DMS79 (cell line): ENCODE data around the gene LCNL1.

Experiments used
- DNase-seq: peaks from one replicate; lab custom pipeline; 2025; lab: John Stamatoyannopoulos, UW

Gene LCNL1

DNA sequence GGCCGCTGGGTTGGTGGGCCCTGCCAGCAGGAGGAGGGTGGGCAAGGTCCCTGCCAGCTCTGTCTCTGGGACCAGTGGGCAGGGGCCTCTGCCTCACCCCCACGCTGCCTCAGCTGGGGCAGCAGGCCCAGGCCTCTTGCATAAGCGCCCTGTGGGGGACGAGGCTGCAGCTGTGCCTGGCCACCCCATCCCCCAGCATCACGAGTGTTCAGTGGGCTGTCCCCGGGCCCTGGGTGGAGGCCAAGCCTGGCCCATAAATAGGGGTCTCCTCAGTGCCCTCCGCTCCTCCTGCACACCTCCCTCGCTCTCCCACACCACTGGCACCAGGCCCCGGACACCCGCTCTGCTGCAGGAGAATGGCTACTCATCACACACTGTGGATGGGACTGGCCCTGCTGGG lies 5.6 kb upstream of the LCNL1 start, which contains the start of gene PTGDS:
Gene PTGDS, plus strand, starts transcription at position 282 of the 400 bp plus-strand sequence. Its CDS starts 75 bp downstream, at position 357.
- DNase-seq = no peak

- DNase-seq = no peak
Measured at GRCh38 chr9:136977649-136978072, 5.1 kb upstream of the LCNL1 start.

DNA sequence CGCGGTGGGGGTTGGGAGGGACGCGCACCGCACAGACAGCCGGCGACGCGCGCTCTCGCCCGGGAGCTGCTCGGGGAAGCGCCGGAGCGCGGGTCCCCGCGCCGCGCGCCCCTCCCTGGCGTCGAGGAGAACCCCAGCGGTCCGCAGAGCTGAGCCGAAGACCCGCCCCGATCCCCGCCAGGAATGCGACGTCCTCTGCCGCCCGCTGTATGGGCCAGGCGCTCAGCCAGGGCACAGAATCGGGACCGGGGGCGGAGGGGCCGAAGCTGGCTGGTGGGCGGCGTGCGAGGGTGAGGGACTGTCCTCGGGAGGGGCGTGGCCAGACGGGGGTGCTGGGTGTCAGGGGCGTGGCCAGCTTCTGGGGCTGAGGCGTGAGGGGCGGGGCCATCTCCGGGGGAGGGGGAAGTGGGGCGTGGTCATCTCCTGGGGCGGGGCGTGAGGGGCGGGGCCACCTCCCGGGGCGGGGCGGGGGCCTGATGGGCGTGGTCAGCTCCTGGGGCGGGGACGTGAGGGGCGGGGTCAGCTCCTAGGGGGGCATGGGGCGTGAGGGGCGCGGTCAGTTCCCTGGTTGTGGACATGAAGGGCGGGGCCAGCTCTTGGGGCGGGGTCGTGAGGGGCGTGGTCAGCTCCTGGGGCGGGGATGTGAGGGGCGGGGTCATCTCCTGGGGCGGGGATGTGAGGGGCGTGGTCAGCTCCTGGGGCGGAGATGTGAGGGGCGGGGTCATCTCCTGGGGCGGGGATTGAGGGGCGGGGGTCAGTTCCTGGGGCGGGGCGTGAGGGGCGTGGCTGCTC lies 4.5 kb upstream of the LCNL1 start:
- DNase-seq = no peak

GRCh38 chr9:136978865-136979544 lies 3.8 kb upstream of the LCNL1 start:
- no peak for DNase-seq

GRCh38 chr9:136979769-136980587 lies 2.8 kb upstream of the LCNL1 start:
- no peak for DNase-seq

- DNase-seq = no peak
Measured at GRCh38 chr9:136980669-136981478, 1.9 kb upstream of the LCNL1 start.

DNA sequence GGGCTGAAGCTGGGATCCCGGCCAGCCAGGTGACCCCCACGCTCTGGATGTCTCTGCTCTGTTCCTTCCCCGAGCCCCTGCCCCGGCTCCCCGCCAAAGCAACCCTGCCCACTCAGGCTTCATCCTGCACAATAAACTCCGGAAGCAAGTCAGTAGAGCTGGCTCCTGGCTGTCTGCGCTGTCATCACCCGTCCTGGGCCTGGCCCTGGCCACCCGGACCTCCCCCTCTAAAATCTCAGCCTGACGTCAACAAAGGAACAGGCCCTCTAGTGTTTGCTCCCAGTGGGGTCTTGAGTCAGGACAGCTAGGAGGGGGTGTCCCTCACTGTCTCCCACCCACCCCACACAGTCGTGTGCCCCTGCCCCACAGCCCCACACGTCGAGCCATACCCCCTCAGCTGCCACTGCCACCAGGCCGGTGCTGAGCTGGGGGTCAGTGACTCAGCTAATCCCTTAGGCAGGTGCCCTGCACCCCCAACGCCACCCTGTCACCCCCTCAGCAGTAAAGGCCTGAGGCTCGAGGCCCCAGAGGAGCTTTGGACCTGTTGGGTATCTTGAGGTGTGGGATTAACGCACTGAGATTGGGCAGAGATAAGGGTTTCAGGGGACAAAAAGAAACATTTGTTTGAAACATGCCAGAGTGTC lies 1.1 kb upstream of the LCNL1 start:
- no peak for DNase-seq

- DNase-seq = no peak
Measured at GRCh38 chr9:136983167-136983566, 374 bp downstream of the LCNL1 start.

DNA sequence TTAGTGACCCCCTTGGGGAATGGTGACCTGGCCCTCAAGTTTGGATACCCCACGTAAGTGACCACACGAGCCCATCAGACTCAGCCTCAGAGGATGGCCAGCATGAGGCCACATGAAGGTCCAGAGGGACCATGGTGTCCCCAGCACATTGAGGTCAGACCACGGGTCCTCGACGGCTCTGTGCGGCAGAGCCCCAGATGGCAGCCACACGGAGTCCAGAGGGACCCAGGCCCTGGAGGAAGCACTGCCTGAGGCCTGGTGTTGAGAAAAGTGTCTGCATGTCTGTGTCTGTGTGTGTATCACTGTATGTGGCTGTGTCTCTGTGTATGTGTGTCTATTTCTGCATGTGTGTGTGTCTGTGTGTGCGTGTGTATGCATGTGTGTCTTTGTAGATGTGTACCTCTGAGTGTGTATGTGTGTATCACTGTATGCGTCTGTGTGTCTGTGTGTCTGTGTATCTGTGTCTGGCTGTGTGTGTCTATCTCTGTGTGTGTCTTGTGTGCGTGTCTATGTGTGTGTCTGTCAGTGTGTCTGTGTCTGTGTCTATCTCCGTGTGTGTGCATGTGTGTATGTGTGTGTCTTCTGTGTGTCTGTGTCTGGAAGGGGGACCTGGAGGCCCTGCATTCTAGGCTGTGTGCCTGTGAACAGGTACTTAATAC lies 992 bp downstream of the LCNL1 start:
- no peak for DNase-seq

DNA sequence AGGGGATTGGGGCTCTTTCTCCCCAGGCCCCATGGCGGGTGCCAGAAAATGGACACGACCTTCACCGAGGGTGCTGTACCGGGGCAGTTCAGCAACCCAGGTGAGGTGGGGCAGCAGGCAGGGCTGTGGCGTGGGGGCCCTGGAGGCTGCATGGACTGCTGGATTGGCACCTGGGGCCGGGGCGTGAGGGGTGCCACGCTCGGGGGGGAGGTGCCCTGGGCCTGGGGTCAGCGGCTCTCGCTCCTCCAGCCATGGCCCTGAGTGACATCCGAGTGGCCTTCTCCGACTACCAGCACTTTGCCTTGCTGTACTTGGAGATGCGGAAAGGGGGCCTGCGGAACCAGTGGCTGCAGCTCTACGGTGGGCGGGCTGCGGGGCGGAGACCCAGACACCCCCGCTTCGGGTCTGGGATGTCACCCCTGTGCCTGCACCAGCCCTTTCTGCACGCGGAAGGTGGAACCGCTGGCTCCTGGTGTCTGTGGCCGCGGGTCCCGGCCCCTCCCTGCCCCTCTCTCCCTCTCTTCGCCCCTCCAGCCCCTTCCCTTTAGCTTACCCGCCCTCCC lies 1.8 kb downstream of the LCNL1 start:
- DNase-seq = no peak

DNA sequence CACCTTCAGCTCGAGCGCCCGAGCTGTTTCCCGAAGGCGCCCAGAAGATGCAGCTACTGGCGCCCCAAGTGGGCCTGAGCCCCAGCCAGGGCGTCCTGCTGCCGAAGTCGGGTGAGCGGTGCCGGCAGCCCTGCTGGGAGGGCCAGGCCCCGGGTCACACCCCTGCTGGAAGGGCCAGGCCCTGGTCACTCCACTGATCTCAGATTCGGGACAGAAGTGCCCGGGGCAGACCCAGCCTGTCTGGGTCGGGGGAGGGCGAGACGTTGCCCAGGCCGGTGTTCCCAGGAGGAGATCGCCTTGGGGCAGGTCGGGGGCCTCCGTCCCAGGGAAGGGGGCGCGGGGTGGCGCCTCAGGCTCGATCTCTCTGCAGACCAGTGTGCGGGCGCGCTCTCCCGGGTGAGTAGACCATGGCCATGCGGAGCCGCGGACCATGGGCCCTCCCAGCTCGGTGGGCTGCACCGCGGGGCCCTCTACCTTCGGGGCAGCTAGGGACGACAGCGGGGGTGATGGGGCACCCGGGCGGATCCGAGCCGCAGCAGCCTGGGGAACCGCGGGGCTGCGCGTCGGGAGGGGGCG lies 2.3 kb downstream of the LCNL1 start:
- DNase-seq = no peak

GRCh38 chr9:136985853-136986252 lies 3.1 kb downstream of the LCNL1 start:
- no peak for DNase-seq

DNA sequence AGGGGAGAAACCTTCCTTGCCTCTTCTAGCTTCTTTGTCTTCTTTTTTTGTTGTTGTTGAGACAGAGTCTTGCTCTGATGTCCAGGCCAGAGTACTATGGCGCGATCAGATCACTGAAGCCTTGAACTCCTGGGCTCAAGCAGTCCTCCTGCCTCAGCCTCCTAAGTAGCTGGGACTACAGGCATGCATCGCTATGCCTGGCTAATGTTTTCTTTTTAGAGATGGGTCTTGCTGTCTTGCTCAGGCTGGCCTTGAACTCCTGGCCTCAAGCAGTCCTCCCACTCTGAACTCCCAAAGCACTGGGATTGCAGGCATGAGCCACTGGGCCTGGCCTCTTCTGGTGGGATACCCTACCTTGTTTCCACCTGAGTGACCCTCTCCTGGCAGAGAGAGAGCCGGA lies 6.1 kb downstream of the LCNL1 start:
- DNase-seq = no peak

DNA sequence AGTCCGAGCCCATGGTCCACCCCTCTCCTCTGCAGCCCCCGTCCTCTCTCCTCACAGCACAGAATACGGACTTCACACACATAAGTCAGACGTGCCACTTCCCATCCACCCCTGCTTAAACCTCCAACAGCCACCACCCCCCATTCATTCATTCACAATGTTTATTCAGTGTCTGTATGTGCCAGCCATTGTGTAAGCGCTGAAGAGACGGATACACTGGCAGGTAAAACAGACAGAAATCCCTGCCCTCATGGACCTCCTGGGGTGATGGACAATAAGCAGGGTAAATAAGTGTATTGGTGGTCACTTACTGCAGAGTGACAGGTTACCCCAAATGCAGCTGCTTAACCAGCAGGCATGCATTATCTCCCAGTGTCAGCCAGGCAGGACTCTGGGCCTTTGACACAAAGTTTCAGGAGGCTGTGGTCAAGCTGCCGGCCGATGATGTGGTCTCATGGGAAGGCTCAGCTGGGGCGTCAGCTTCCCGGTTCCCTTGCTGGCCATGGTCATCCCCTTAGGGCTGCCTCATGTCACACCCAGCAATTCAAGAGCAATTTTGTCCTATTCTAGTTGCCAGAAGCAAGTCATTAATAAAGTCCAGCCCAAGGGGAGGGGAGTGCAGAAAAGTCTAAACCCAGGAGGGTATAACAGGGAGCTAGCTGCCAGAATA lies 7.6 kb downstream of the LCNL1 start:
- DNase-seq = no peak

GRCh38 chr9:136991993-136992818 lies 9.4 kb downstream of the LCNL1 start, which contains the start of gene PAXX:
Gene PAXX (plus strand): TSS chr9:136992422. CDS start chr9:136992444, 22 bp downstream.
- DNase-seq = peak; percentile 44

DNA sequence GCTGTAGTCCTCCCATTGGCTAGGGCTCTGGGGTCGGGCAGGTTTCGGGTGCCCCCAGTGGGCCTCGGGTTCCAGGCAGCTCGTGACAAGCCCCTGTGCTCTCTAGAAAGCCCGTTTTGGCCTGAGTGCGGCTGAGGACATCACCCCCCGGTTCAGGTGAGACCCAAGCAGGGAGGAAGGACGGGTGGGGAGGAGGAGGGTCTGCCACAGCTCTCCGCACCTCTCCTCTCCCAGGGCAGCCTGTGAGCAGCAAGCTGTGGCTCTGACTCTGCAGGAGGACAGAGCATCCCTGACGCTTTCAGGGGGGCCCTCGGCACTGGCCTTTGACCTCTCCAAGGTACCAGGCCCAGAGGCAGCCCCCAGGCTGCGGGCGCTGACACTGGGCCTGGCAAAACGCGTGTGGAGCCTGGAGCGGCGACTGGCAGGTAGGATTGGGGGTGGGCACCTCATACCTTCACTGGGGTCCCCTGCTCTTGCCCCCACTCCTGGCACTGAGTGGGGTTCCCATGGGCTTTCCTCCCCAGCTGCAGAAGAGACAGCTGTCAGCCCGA lies 10.1 kb downstream of the LCNL1 start:
- DNase-seq = no peak

DNA sequence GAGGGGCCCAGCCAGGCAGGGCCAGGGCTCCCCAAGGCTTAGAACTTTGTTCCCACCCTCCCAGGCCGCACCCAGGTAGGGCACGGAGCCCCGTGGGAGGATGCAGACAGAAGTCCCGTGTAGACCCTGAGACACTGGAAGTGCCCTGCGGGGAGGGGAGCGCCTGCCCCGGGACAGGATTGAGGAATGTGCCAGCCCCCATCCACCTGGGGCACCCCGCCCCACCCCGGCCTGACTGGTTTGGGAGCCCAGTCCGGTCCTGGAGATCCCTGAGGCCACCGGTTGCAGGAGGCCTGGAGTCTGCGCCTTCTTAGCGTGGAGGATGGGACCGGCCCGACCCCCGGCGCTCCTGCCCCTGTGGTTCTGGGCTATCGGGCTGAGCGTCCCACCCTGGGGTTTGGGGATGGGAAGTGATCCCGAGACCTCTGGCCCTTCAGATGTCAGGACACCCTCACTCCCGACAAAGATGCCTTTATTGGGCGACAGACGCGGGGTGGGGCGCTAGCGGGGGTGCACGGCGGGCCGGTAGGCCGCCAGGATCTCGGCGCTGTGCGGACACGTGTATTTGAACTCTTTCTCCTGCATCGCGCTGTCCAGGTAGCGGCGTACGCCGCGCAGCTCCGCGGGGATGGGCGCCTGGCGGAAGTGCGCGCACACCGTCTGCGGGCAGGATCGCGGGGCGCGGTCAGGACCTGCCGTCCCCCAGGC lies 11.5 kb downstream of the LCNL1 start:
- no peak for DNase-seq

DNA sequence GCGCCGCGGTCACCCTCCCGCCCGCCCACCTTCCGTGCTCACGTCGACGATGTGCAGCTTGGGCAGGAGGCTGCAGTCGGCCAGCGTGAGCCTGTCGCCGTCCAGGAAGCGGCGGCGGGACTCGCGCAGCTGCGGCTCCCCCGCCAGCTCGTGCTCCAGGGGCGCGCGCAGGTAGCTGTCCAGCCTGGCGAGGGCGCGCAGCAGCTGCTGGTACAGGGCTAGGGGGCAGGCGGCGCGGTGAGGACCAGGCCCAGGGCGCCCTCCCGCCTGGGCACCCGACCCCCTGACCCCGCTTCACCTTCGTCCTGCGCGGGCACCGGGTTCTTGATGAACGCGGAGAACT lies 12.1 kb downstream of the LCNL1 start:
- DNase-seq = no peak
